ENCODE results near the gene ARSG. TPM values are rescaled to one million over a fixed set of nuclear protein-coding genes. Genes with fewer than 3 reads are reported as not detected.
"Not testable (repeated sequence)": the region's sequence is repeated elsewhere in the genome, so short reads cannot be mapped to it uniquely, and the experiment has no call there.

The ARSG gene
- total and polyA plus RNA-seq, 12 donors = 0.95 to 6.2 (median 3.5) TPM

DNA sequence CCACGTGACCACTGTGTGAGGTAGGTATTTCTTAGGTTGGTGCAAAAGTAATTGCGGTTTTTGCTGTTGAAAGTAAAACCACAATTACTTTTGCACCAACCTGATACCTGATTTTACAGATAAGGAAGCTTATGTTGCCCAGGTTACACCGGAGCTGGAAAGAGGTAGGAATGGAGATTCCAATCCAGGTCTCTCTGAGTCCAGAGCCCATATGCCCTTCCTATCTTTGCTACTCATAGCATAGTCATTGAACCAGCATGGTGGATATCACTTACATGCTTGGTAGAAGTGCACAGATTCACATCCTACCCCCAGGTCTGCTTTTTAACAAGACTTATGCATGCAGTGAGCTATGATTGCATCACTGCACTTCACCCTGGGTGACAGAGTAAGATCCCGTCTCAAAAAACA lies 61.8 kb downstream of the ARSG start:
- H3K4me3 ChIP-seq = no peak overlapping the region
- 91 to 92% methylated on average over 4 of the region's 4 CpGs for WGBS, 2 donors
- no peak overlapping the region for H3K27ac ChIP-seq
- no peak for ATAC-seq
- intact Hi-C loops (cut with DNase I) = loop anchor here in 2 of 10 donors (5.0 to 10.0 kb wide), 3 partner anchors 44 to 82 kb away; no protein-coding TSS in a partner anchor
- peaks cover 0 to 3% (median 0%) of the 10 kb centered on the region in 9 donors for H3K36me3 ChIP-seq
- H3K4me1 ChIP-seq = peaks cover 0 to 70% (median 0%) of the 10 kb centered on the region in 9 donors
- no peak for DNase-seq
- no peaks in the 10 kb centered on the region for H3K9me3 ChIP-seq
- H3K27me3 ChIP-seq = no peaks in the 10 kb centered on the region
- TF ChIP-seq, protein P1, sequence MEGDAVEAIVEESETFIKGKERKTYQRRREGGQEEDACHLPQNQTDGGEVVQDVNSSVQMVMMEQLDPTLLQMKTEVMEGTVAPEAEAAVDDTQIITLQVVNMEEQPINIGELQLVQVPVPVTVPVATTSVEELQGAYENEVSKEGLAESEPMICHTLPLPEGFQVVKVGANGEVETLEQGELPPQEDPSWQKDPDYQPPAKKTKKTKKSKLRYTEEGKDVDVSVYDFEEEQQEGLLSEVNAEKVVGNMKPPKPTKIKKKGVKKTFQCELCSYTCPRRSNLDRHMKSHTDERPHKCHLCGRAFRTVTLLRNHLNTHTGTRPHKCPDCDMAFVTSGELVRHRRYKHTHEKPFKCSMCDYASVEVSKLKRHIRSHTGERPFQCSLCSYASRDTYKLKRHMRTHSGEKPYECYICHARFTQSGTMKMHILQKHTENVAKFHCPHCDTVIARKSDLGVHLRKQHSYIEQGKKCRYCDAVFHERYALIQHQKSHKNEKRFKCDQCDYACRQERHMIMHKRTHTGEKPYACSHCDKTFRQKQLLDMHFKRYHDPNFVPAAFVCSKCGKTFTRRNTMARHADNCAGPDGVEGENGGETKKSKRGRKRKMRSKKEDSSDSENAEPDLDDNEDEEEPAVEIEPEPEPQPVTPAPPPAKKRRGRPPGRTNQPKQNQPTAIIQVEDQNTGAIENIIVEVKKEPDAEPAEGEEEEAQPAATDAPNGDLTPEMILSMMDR (IDR thresholded peaks at IDR 0.05) = no peak

DNA sequence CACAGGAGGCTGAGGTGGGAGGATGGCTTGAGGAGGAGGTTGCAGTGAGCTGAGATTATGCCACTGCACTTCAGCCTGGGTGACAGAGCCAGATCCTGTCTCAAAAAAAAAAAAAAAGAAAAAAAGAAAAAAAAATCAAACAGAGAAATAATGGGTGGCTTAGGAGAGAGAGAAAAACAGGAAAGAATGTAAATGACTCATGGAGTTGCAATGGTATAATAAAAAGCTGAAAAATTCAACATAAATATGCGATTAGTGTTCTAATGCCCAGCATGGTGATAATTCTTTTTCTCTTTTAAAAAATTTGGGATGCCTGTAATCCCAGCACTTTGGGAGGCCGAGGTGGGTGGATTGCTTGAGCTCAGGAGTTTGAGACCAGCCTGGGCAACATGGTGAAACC lies 63.0 kb downstream of the ARSG start:
- 85 to 88% methylated on average over 2 of the region's 2 CpGs for WGBS, 2 donors

DNA sequence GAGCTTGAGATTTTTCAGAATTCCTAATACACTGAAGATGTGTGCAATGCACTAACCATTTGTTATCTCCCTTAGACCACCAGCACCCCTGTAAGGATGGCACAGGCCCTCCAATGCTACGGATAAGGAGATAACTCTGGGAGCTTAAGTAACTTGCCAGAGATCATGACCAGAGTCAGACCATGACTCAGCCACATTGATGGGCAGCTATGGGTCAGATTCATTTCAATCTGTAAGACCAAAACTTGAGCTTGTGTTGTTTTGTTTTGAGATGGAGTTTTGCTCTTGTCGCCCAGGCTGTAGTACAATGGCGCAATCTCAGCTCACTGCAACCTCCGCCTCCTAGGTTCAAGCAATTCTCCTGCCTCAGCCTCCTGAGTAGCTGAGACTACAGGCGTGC lies 63.8 kb downstream of the ARSG start:
- not testable (repeated sequence) for H3K4me3 ChIP-seq, ATAC-seq, H3K36me3 ChIP-seq, H3K27ac ChIP-seq, DNase-seq, H3K9me3 ChIP-seq, H3K27me3 ChIP-seq
- H3K4me1 ChIP-seq = peaks cover 0 to 66% (median 0%) of the 10 kb centered on the region in 9 donors
- intact Hi-C loops (cut with DNase I) = loop anchor here in 1 of 10 donors (10.0 kb wide), 1 partner anchor 80 kb away; no protein-coding TSS in a partner anchor
- 94% methylated on average over 5 of the region's 5 CpGs for WGBS, 2 donors

More for the DNA sequence above, 63.0 kb downstream of the ARSG start:
- not testable (repeated sequence) for H3K27me3 ChIP-seq, H3K4me3 ChIP-seq, H3K27ac ChIP-seq, DNase-seq, ATAC-seq, H3K9me3 ChIP-seq, H3K36me3 ChIP-seq
- intact Hi-C loops (cut with DNase I) = loop anchor here in 2 of 10 donors (5.0 to 10.0 kb wide), 3 partner anchors 43 to 80 kb away; no protein-coding TSS in a partner anchor
- peaks cover 0 to 60% (median 0%) of the 10 kb centered on the region in 9 donors for H3K4me1 ChIP-seq

GRCh38 chr17:68356520-68356919 lies 65.2 kb downstream of the ARSG start:
- H3K27ac ChIP-seq = peak overlapping the region in 1 of 10 donors; percentile 58
- intact Hi-C loops (cut with DNase I) = loop anchor here in 1 of 10 donors (10.0 kb wide), 1 partner anchor 78 kb away; no protein-coding TSS in a partner anchor
- ATAC-seq (peak in 3 of 8 donors; percentile 27 to 39 (median 38)), DNase-seq (no peak)
- peaks cover 0 to 61% (median 0%) of the 10 kb centered on the region in 9 donors for H3K4me1 ChIP-seq
- TF ChIP-seq, protein P1 (IDR thresholded peaks at IDR 0.05) = no peak
- no peaks in the 10 kb centered on the region for H3K9me3 ChIP-seq
- H3K27me3 ChIP-seq = no peaks in the 10 kb centered on the region
- 88 to 90% methylated on average over 8 of the region's 8 CpGs for WGBS, 2 donors
- peaks cover 0 to 3% (median 0%) of the 10 kb centered on the region in 9 donors for H3K36me3 ChIP-seq
- H3K4me3 ChIP-seq = no peak overlapping the region

- peaks cover 0 to 59% (median 0%) of the 10 kb centered on the region in 9 donors for H3K4me1 ChIP-seq
- H3K27me3 ChIP-seq = no peaks in the 10 kb centered on the region
- H3K36me3 ChIP-seq = peaks cover 0 to 3% (median 0%) of the 10 kb centered on the region in 9 donors
- intact Hi-C loops (cut with DNase I) = loop anchor here in 1 of 10 donors (10.0 kb wide), 1 partner anchor 78 kb away; no protein-coding TSS in a partner anchor
- H3K9me3 ChIP-seq = no peaks in the 10 kb centered on the region
- TF ChIP-seq, protein P1 (IDR thresholded peaks at IDR 0.05) = no peak
- 94 to 95% methylated on average over 3 of the region's 3 CpGs for WGBS, 2 donors
- no peak overlapping the region for H3K4me3 ChIP-seq
- ATAC-seq (no peak), DNase-seq (no peak)
- H3K27ac ChIP-seq = peak overlapping the region in 1 of 10 donors; percentile 58
Measured at GRCh38 chr17:68356949-68357455, 65.7 kb downstream of the ARSG start.
